ENCODE results near the gene CIROP.

Gene CIROP

GRCh38 chr14:23106747-23107045, 1.9 kb upstream of the CIROP start:
- FAIRE-seq (no peak), DNase-seq (ENCODE audit: insufficient read length, low spot score) (no peak)
- TF ChIP-seq POLR2A (IDR thresholded peaks at IDR 0.05; ENCODE audit: low read depth, low read length) (no peak), POLR2AphosphoS5 (IDR thresholded peaks at IDR 0.05; ENCODE audit: low read depth, low read length) (no peak), SPI1 (IDR thresholded peaks at IDR 0.05; ENCODE audit: low read depth, low read length) (no peak), TAF1 (IDR thresholded peaks at IDR 0.05; ENCODE audit: low read depth, low read length) (no peak), PAX5 (IDR thresholded peaks at IDR 0.05; ENCODE audit: insufficient read depth, low read length, severe bottlenecking) (no peak)

GRCh38 chr14:23105348-23105824, 597 bp upstream of the CIROP start:
- DNase-seq (ENCODE audit: insufficient read length, low spot score) = no peak
- no peak for FAIRE-seq
- TF ChIP-seq PAX5 (IDR thresholded peaks at IDR 0.05; ENCODE audit: insufficient read depth, low read length, severe bottlenecking) = no peak
- no peak for TF ChIP-seq POLR2AphosphoS5 (IDR thresholded peaks at IDR 0.05; ENCODE audit: low read depth, low read length)
- no peak for TF ChIP-seq TAF1 (IDR thresholded peaks at IDR 0.05; ENCODE audit: low read depth, low read length)
- no peak for TF ChIP-seq POU2F2 (IDR thresholded peaks at IDR 0.05; ENCODE audit: low read depth, low read length)
- TF ChIP-seq SPI1 (IDR thresholded peaks at IDR 0.05; ENCODE audit: low read depth, low read length) = peak; percentile 23; the same call in 1 of the 2 replicates
- TF ChIP-seq POLR2A (IDR thresholded peaks at IDR 0.05; ENCODE audit: low read depth, low read length) = no peak

- FAIRE-seq (no peak), DNase-seq (ENCODE audit: insufficient read length, low spot score) (no peak)
- TF ChIP-seq TAF1 (IDR thresholded peaks at IDR 0.05; ENCODE audit: low read depth, low read length) = no peak
- no peak for TF ChIP-seq PAX5 (IDR thresholded peaks at IDR 0.05; ENCODE audit: insufficient read depth, low read length, severe bottlenecking)
- no peak for TF ChIP-seq SPI1 (IDR thresholded peaks at IDR 0.05; ENCODE audit: low read depth, low read length)
- no peak for TF ChIP-seq POU2F2 (IDR thresholded peaks at IDR 0.05; ENCODE audit: low read depth, low read length)
- TF ChIP-seq POLR2A (IDR thresholded peaks at IDR 0.05; ENCODE audit: low read depth, low read length) = no peak
- TF ChIP-seq POLR2AphosphoS5 (IDR thresholded peaks at IDR 0.05; ENCODE audit: low read depth, low read length) = no peak
These were observed 659 bp downstream of the CIROP start for GRCh38 chr14:23104070-23104590.

GRCh38 chr14:23103581-23103980, 1.2 kb downstream of the CIROP start:
- FAIRE-seq (no peak), DNase-seq (ENCODE audit: insufficient read length, low spot score) (no peak)
- TF ChIP-seq POLR2A (IDR thresholded peaks at IDR 0.05; ENCODE audit: low read depth, low read length) (no peak), SPI1 (IDR thresholded peaks at IDR 0.05; ENCODE audit: low read depth, low read length) (no peak), POLR2AphosphoS5 (IDR thresholded peaks at IDR 0.05; ENCODE audit: low read depth, low read length) (no peak), PAX5 (IDR thresholded peaks at IDR 0.05; ENCODE audit: insufficient read depth, low read length, severe bottlenecking) (no peak), TAF1 (IDR thresholded peaks at IDR 0.05; ENCODE audit: low read depth, low read length) (no peak), POU2F2 (IDR thresholded peaks at IDR 0.05; ENCODE audit: low read depth, low read length) (no peak)

GRCh38 chr14:23102801-23103200, 2.0 kb downstream of the CIROP start:
- TF ChIP-seq TAF1 (IDR thresholded peaks at IDR 0.05; ENCODE audit: low read depth, low read length) (no peak), POU2F2 (IDR thresholded peaks at IDR 0.05; ENCODE audit: low read depth, low read length) (no peak), SPI1 (IDR thresholded peaks at IDR 0.05; ENCODE audit: low read depth, low read length) (no peak)
- no peak for FAIRE-seq
- DNase-seq (ENCODE audit: insufficient read length, low spot score) = no peak

- TF ChIP-seq TAF1 (IDR thresholded peaks at IDR 0.05; ENCODE audit: low read depth, low read length) (no peak), POU2F2 (IDR thresholded peaks at IDR 0.05; ENCODE audit: low read depth, low read length) (no peak), POLR2AphosphoS5 (IDR thresholded peaks at IDR 0.05; ENCODE audit: low read depth, low read length) (no peak), POLR2A (IDR thresholded peaks at IDR 0.05; ENCODE audit: low read depth, low read length) (no peak), PAX5 (IDR thresholded peaks at IDR 0.05; ENCODE audit: insufficient read depth, low read length, severe bottlenecking) (no peak), SPI1 (IDR thresholded peaks at IDR 0.05; ENCODE audit: low read depth, low read length) (no peak)
- FAIRE-seq (no peak), DNase-seq (ENCODE audit: insufficient read length, low spot score) (no peak)
These were observed 2.7 kb downstream of the CIROP start for GRCh38 chr14:23101986-23102625.

GRCh38 chr14:23101213-23101970, 3.4 kb downstream of the CIROP start:
- DNase-seq (ENCODE audit: insufficient read length, low spot score) (no peak), FAIRE-seq (no peak)
- TF ChIP-seq POLR2AphosphoS5 (IDR thresholded peaks at IDR 0.05; ENCODE audit: low read depth, low read length) (no peak), POU2F2 (IDR thresholded peaks at IDR 0.05; ENCODE audit: low read depth, low read length) (no peak), POLR2A (IDR thresholded peaks at IDR 0.05; ENCODE audit: low read depth, low read length) (no peak), TAF1 (IDR thresholded peaks at IDR 0.05; ENCODE audit: low read depth, low read length) (no peak), SPI1 (IDR thresholded peaks at IDR 0.05; ENCODE audit: low read depth, low read length) (no peak), PAX5 (IDR thresholded peaks at IDR 0.05; ENCODE audit: insufficient read depth, low read length, severe bottlenecking) (no peak)

- no peak for FAIRE-seq
- DNase-seq (ENCODE audit: insufficient read length, low spot score) = no peak
- no peak for TF ChIP-seq SPI1 (IDR thresholded peaks at IDR 0.05; ENCODE audit: low read depth, low read length)
- TF ChIP-seq PAX5 (IDR thresholded peaks at IDR 0.05; ENCODE audit: insufficient read depth, low read length, severe bottlenecking) = no peak
- no peak for TF ChIP-seq POLR2A (IDR thresholded peaks at IDR 0.05; ENCODE audit: low read depth, low read length)
- TF ChIP-seq POLR2AphosphoS5 (IDR thresholded peaks at IDR 0.05; ENCODE audit: low read depth, low read length) = no peak
- no peak for TF ChIP-seq POU2F2 (IDR thresholded peaks at IDR 0.05; ENCODE audit: low read depth, low read length)
- no peak for TF ChIP-seq TAF1 (IDR thresholded peaks at IDR 0.05; ENCODE audit: low read depth, low read length)
These were observed 5.5 kb downstream of the CIROP start for GRCh38 chr14:23099212-23099861.

- DNase-seq (ENCODE audit: insufficient read length, low spot score) (no peak), FAIRE-seq (no peak)
- TF ChIP-seq POLR2AphosphoS5 (IDR thresholded peaks at IDR 0.05; ENCODE audit: low read depth, low read length) (no peak), POU2F2 (IDR thresholded peaks at IDR 0.05; ENCODE audit: low read depth, low read length) (no peak)
These were observed 7.0 kb downstream of the CIROP start for GRCh38 chr14:23097786-23098185.
